ENCODE data around the gene PNMT. TPM values are rescaled to one million over a fixed set of nuclear protein-coding genes. Genes with fewer than 3 reads are reported as not detected.

Gene PNMT
- total RNA-seq, 4 donors from 2014 or later = 3.8 to 5.0 (median 4.7) TPM; not detected in 1

- intact Hi-C loops (cut with DNase I; ENCODE audit: low total_unique reads) = no loop called here
- no peaks in the 10 kb centered on the region for H3K36me3 ChIP-seq
- H3K4me1 ChIP-seq = no peaks in the 10 kb centered on the region
- H3K27me3 ChIP-seq = no peaks in the 10 kb centered on the region
- no peak overlapping the region for H3K27ac ChIP-seq
- no peak for DNase-seq
- H3K4me3 ChIP-seq = no peak overlapping the region
- H3K9me3 ChIP-seq = no peaks in the 10 kb centered on the region
- TF ChIP-seq CTCF (IDR thresholded peaks at IDR 0.05) (no peak), POLR2A (IDR thresholded peaks at IDR 0.05) (no peak)
Observed at GRCh38 chr17:39716879-39717536, 48.8 kb downstream of the PNMT start.

- TF ChIP-seq CTCF (IDR thresholded peaks at IDR 0.05) (no peak), POLR2A (IDR thresholded peaks at IDR 0.05) (no peak)
- H3K27ac ChIP-seq = no peak overlapping the region
Observed at GRCh38 chr17:39717660-39718059, 49.4 kb downstream of the PNMT start.

GRCh38 chr17:39719563-39720355, 51.5 kb downstream of the PNMT start:
- no peak overlapping the region for H3K4me3 ChIP-seq
- no peak overlapping the region for H3K27ac ChIP-seq
- H3K36me3 ChIP-seq = no peaks in the 10 kb centered on the region
- no peak for TF ChIP-seq POLR2A (IDR thresholded peaks at IDR 0.05)
- intact Hi-C loops (cut with DNase I; ENCODE audit: low total_unique reads) = no loop called here
- no peaks in the 10 kb centered on the region for H3K27me3 ChIP-seq
- H3K4me1 ChIP-seq = no peaks in the 10 kb centered on the region
- no peak for DNase-seq
- H3K9me3 ChIP-seq = no peaks in the 10 kb centered on the region

More at GRCh38 chr17:39717660-39718059, 49.4 kb downstream of the PNMT start:
- no peak overlapping the region for H3K4me3 ChIP-seq
- no peaks in the 10 kb centered on the region for H3K4me1 ChIP-seq
- H3K36me3 ChIP-seq = no peaks in the 10 kb centered on the region
- DNase-seq = no peak
- no peaks in the 10 kb centered on the region for H3K27me3 ChIP-seq
- no peaks in the 10 kb centered on the region for H3K9me3 ChIP-seq
- intact Hi-C loops (cut with DNase I; ENCODE audit: low total_unique reads) = no loop called here

Other genes starting within 250 kb of the PNMT start
- gene MED1, start 217.2 kb upstream of the PNMT start, total RNA-seq = 10 to 100 TPM; 19.7 to 49.6 (median 25.9) TPM
- gene CDK12, start 207.0 kb upstream of the PNMT start, total RNA-seq = 10 to 100 TPM; 17.9 to 86.0 (median 27.2) TPM
- not detected for gene NEUROD2, start 60.5 kb upstream of the PNMT start, total RNA-seq
- gene PPP1R1B, start 41.5 kb upstream of the PNMT start, total RNA-seq = 10 to 100 TPM in 1 of 4 donors, under 1 TPM in 3; 0.26 to 22.0 (median 0.68) TPM
- 10 to 100 TPM; 21.0 to 62.3 (median 26.0) TPM for gene STARD3, start 31.3 kb upstream of the PNMT start, total RNA-seq
- gene TCAP, start 3.1 kb upstream of the PNMT start, total RNA-seq = 1 to 10 TPM in 1 of 4 donors, under 1 TPM in 1, not detected in 2; 0.28 to 2.2 TPM
- gene PGAP3, start 19.6 kb downstream of the PNMT start, total RNA-seq = 10 to 100 TPM in 3 of 4 donors, 1 to 10 TPM in 1; 4.6 to 24.8 (median 19.5) TPM
- gene ERBB2, start 31.6 kb downstream of the PNMT start, total RNA-seq = 10 to 100 TPM; 11.8 to 98.8 (median 44.6) TPM
- gene MIEN1, start 62.1 kb downstream of the PNMT start, total RNA-seq = 100 to 1,000 TPM in 1 of 4 donors, 10 to 100 TPM in 2, 1 to 10 TPM in 1; 4.9 to 125 (median 58.5) TPM
- gene GRB7, start 69.5 kb downstream of the PNMT start, total RNA-seq = 10 to 100 TPM in 1 of 4 donors, 1 to 10 TPM in 2, under 1 TPM in 1; 0.51 to 14.3 (median 5.6) TPM
- gene IKZF3, start 195.9 kb downstream of the PNMT start, total RNA-seq = 1 to 10 TPM in 3 of 4 donors, under 1 TPM in 1; 0.88 to 2.1 (median 1.6) TPM
- gene ZPBP2, start 199.7 kb downstream of the PNMT start, total RNA-seq = not detected

Data from uterus (tissue), 4 donors.